ENCODE data around the gene ATR.

- TF ChIP-seq CTCF (IDR thresholded peaks at IDR 0.05): no peak
- no peak for TF ChIP-seq EP300 (IDR thresholded peaks at IDR 0.05)
These were observed 26.4 kb upstream of the ATR start for GRCh38 chr3:142604940-142605339.
